Epithelial cell of esophagus (primary cell): ENCODE data around the gene SLC7A1.

ENCODE experiments used
- DNase-seq: peaks from one replicate; pipeline ENCODE4 v3.0.0; 2010; ENCODE audit warnings: low read depth
- H3K4me3 ChIP-seq: 2 replicates; pipeline ENCODE4 v1.5.1; 2011; ENCODE audit warnings: mild to moderate bottlenecking, low read length, control low read depth
- TF ChIP-seq, protein P1 (sequence below): IDR thresholded peaks from 2 replicates; pipeline ENCODE4 v1.5.1; 2011; ENCODE audit warnings: low read depth, mild to moderate bottlenecking, low read length, control low read depth, inconsistent platforms; ENCODE audit not compliant: insufficient read depth; ENCODE audit errors: missing control alignments

The SLC7A1 gene

DNA sequence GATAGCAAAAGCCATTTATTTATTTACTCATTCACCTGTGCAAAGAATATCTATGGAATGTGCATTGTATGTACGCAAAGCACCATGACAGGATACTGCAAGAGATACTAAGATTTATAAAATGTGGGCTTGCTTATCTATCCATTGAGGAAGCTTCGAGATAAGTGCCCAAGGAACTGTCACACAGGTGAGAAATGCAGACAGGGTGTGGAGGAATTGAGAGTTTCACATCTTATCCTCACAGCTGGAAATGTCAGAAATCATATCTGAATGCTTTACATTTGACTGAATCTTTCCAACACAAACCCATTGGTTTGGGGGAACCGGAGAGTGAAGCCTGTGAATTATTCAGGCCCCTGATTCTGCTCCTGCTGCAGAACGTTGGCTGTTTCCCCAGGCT, 113.0 kb downstream of the SLC7A1 start:
- H3K4me3 ChIP-seq: no peak overlapping the region
- DNase-seq: no peak
- TF ChIP-seq, protein P1, sequence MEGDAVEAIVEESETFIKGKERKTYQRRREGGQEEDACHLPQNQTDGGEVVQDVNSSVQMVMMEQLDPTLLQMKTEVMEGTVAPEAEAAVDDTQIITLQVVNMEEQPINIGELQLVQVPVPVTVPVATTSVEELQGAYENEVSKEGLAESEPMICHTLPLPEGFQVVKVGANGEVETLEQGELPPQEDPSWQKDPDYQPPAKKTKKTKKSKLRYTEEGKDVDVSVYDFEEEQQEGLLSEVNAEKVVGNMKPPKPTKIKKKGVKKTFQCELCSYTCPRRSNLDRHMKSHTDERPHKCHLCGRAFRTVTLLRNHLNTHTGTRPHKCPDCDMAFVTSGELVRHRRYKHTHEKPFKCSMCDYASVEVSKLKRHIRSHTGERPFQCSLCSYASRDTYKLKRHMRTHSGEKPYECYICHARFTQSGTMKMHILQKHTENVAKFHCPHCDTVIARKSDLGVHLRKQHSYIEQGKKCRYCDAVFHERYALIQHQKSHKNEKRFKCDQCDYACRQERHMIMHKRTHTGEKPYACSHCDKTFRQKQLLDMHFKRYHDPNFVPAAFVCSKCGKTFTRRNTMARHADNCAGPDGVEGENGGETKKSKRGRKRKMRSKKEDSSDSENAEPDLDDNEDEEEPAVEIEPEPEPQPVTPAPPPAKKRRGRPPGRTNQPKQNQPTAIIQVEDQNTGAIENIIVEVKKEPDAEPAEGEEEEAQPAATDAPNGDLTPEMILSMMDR: no peak

DNA sequence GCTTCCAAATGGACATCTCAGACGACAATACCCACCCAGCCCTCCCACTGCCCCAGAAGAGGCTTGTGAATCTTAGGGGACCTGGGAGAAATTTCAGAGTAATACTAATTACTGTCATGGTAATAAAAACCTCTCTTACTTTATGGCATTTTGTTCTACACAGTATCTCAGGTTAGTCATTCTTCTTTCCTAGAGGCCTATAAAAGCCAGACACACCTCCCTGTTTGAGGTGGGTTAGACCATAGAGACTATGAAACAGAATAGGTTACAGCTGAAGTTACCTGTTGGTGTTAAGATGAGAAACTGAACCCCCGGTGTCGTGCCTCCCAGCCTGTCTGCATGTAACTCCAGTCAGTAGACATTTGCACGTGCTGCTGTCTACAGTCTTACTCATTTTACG, 113.9 kb downstream of the SLC7A1 start:
- H3K4me3 ChIP-seq: no peak overlapping the region
- DNase-seq: no peak
- TF ChIP-seq, protein P1: no peak

DNA sequence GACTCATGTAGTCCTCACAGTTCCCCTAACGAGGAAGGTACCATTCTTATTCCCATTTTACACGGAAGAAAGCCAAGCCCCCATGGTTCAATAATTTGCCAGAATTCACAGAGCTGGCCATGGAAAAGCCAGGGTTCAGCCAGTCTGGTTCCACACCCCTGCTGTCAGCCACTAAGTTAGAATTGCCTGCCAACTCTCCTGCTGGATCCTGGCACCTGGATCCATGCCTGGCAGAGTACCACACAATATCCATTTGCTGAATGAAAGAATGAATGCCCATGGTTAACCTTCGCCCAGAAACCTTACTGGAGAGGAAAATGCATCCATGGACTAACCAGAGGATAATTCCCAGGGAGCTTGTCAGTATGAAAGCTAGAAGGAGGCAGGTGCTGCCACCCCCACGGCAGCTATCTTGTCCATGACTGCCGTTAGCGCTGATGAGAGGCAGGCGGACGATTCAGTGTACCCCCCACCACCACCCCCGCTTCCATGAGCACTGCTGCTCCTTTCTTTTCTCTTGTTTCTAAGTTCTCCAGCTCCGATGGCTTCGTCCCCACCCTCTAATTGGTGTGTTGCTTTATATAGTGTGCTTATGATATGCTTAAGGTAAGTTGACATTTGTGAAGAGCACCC, 114.5 kb downstream of the SLC7A1 start:
- TF ChIP-seq, protein P1: no peak
- H3K4me3 ChIP-seq: no peak overlapping the region
- no peak for DNase-seq

DNA sequence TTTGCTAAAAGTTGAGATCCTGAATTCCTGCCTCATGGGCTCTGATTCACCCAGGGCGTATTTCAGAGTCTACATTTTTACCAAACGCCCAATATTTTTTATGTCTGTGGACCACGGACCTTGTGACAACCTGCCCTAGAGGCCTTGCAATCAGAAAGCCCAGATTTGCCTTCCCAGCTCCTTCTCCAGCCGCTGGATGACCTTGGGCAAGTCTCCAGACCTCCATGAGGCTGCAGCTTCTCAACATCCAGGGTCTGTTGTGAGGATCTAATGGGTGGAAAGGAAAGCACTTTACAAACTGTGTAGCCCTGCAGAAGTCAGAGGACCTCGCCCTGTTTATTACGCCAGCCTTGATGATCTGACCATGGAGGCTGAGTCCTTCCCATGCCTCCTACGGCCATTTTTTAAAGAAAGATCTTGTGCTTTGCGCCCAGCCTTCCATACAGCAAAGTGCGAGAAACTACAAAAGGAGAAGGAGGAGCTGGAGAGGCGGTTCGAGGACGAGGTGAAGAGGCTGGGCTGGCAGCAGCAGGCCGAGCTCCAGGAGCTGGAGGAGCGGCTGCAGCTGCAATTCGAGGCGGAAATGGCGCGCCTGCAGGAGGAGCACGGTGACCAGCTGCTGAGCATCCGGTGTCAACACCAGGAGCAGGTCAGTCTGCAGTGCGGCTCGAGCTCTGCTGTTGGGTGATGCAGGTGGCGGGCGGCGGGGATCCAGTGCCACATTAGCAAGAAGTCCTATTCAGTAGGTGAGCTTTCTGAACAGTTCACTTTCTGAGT, 115.6 kb downstream of the SLC7A1 start:
- DNase-seq: no peak
- H3K4me3 ChIP-seq: no peak overlapping the region
- TF ChIP-seq, protein P1: no peak

DNA sequence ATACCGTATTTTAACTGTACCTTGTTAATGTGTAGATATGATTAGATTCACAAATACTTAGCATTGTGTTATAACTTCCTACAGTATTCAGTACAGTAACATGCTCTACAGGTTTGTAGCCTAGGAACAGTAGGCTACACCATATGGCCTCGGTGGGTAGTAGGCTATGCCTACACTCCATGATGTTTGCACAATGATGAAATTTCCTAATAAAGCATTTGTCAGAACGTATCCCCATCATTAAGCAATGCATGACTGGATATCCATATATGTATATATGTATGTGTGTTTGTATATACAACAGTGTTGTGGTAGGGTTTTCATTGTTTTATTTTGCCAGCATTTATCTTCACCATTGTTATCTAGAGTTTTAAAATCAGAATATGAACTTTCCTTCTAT, 119.4 kb downstream of the SLC7A1 start:
- TF ChIP-seq, protein P1: no peak
- no peak overlapping the region for H3K4me3 ChIP-seq
- peak; percentile 75 for DNase-seq

DNA sequence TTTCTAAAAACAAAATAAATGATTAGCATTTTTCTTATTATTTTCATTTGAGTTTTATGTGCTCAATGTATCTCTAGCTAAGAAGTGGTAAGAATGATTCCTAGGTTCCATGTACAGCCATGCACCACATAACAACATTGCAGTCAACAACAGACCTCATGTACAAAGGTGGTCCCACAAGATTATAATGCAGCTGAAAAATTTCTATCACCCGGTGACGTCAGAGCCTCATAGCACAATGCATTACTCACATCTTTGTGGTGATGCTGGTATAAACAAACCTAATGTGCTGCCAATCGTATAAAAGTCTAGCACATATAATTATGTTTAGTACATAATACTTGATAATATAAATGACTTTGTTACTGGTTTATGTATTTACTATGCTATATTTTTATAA, 120.5 kb downstream of the SLC7A1 start:
- DNase-seq: peak; percentile 31
- TF ChIP-seq, protein P1: no peak
- H3K4me3 ChIP-seq: no peak overlapping the region
